Aorta (tissue), 5 donors: ENCODE measurements around the gene S100A3. TPM values are rescaled to one million over a fixed set of nuclear protein-coding genes. Genes with fewer than 3 reads are reported as not detected.
"Not testable (repeated sequence)": the region's sequence is repeated elsewhere in the genome, so short reads cannot be mapped to it uniquely, and the experiment has no call there.

Source experiments
- ATAC-seq: fragments of 200-7000 bp; cut with Tn5 transposase; one replicate; pipeline ENCODE4 v1.9.1; 2022; ENCODE audit warnings: moderate library complexity; ENCODE audit not compliant: low FRiP score
- DNase-seq, 2 donors: peaks; one replicate each; pipeline ENCODE4 v3.0.0-alpha.2; 2020
- H3K27ac ChIP-seq, 2 donors: one replicate each; pipeline ENCODE4 v1.5.1; 2013; ENCODE audit warnings: low read length in 2 of 2, mild to moderate bottlenecking in 2 of 2, moderate library complexity in 2 of 2, control low read depth in 1 of 2, inconsistent platforms in 1 of 2, low read depth in 1 of 2
- H3K27me3 ChIP-seq, 2 donors: one replicate each; pipeline ENCODE4 v1.6.1; 2013; ENCODE audit warnings: control low read depth in 1 of 2, low read length in 1 of 2, mild to moderate bottlenecking in 1 of 2, moderate library complexity in 1 of 2; ENCODE audit not compliant: insufficient read depth in 2 of 2, control insufficient read depth in 1 of 2
- H3K36me3 ChIP-seq, 2 donors: one replicate each; pipeline ENCODE4 v1.6.1; 2013; ENCODE audit warnings: control low read depth in 1 of 2, low read length in 1 of 2, mild to moderate bottlenecking in 1 of 2; ENCODE audit not compliant: insufficient read depth in 2 of 2, control insufficient read depth in 1 of 2
- H3K4me1 ChIP-seq, 2 donors: one replicate each; pipeline ENCODE4 v1.6.1; 2013; ENCODE audit warnings: low read length in 2 of 2, control low read depth in 1 of 2, mild to moderate bottlenecking in 1 of 2, moderate library complexity in 1 of 2; ENCODE audit not compliant: insufficient read depth in 2 of 2, control insufficient read depth in 1 of 2
- H3K4me3 ChIP-seq, 2 donors: one replicate each; pipeline ENCODE4 v1.5.1; 2013; ENCODE audit warnings: low read length in 2 of 2, control low read depth in 1 of 2, mild to moderate bottlenecking in 1 of 2
- H3K9me3 ChIP-seq: one replicate; pipeline ENCODE4 v1.6.1; 2013; ENCODE audit warnings: mild to moderate bottlenecking, low read length; ENCODE audit not compliant: control insufficient read depth
- WGBS, 2 donors: extraction: QIAGEN DNeasy Blood & Tissue Kit; methylation state at CpG; one replicate each; pipeline ENCODE4 v1.1.7; 2013; 5-methylcytosine and 5-hydroxymethylcytosine counted together
- intact Hi-C, 2 donors: fragments of 100-400 bp; cut with DNase I; formaldehyde crosslinking; loops; one replicate each; pipeline versions ENCODE4 v1.14.2 to v1.15.0; 2022
- polyA plus RNA-seq, 2 donors: library from polyadenylated mRNA; stranded (reverse); fragments of 200-250 nt; gene quantifications; one replicate each; pipeline ENCODE4 v1.2.3, GENCODE V29; 2013
- total RNA-seq, 2 donors: library from RNA; stranded (reverse); fragmentation: NEBNext Ultra II Directional; extraction: Animal tissue kit (Norgen Biotek cat#: 25700); gene quantifications; one replicate each; pipeline ENCODE4 v1.2.1, GENCODE V29; 2021
- donor health status: healthy with polysubstance abuse.
- donor health status: Bipolar disorder and iron deficiency.
- donor health status: DM: no; HTN: no; CAD: no.
- donor health status: DM: no; HTN: no; CAD: no.
- donor health status: DM: yes; HTN: yes; CAD: no.

The S100A3 gene
- total and polyA plus RNA-seq, 4 donors, result 2.3 to 11.7 (median 3.4) TPM

DNA sequence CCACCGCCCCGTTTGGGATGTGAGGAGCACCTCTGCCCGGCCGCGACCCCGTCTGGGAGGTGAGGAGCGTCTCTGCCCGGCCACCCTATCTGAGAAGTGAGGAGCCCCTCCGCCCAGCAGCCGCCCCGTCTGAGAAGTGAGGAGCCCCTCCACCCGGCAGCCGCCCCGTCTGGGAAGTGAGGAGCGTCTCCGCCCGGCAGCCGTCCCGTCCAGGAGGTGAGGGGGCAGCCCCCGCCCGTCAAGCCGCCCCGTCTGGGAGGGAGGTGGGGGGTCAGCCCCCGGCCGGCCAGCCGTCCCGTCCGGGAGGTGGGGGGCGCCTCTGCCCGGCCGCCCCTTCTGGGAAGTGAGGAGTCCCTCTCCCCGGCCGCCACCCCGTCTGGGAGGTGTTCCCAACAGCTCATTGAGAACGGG, 26.0 kb upstream of the S100A3 start:
- H3K27ac ChIP-seq, DNase-seq, H3K9me3 ChIP-seq, H3K27me3 ChIP-seq, H3K36me3 ChIP-seq, ATAC-seq, H3K4me1 ChIP-seq, H3K4me3 ChIP-seq: not testable (repeated sequence)
- intact Hi-C loops, result loop anchor here in 1 of 2 donors (10.0 kb wide), 1 partner anchor 100 kb away; the partner anchor contains the start of genes ILF2 and NPR1
- WGBS, 2 donors, result 93 to 96% methylated on average over 24 to 35 of the region's 35 CpGs

DNA sequence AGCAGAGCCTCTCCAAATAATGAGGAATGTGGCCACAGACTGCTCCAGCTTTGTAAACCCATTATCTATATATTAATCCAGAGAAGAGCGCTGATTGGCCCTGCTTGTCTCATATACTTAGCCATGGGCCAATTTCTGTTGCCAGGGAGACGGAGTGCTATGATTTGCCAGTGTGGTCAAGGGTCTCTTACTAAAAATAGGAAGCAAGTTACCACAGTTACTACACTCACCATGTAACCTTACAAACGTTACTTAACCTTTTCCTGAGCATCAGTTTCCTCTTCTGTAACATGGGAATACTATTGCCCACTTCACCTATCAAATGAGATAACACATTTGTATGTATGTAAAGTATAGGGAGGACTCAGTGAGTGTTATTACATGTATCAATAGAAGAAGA, 24.3 kb upstream of the S100A3 start:
- Histone ChIP-seq H3K9me3 (no peaks in the 10 kb centered on the region), H3K27ac (peak overlapping the region in 1 of 2 donors; percentile 70), H3K4me1 (no peaks in the 10 kb centered on the region), H3K4me3 (no peak overlapping the region), H3K36me3 (no peaks in the 10 kb centered on the region), H3K27me3 (no peaks in the 10 kb centered on the region)
- intact Hi-C loops, result loop anchor here (5.0 to 10.0 kb wide), 3 partner anchors 39 to 101 kb away; partner anchors contain the start of genes ILF2 (in 1 of the 2), NPR1 (in 1 of the 2), S100A14 (in 1 of the 2) and S100A16 (in 1 of the 2)
- ATAC-seq (no peak), DNase-seq (no peak)
- 71 to 77% methylated on average over 3 of the region's 3 CpGs for WGBS, 2 donors

DNA sequence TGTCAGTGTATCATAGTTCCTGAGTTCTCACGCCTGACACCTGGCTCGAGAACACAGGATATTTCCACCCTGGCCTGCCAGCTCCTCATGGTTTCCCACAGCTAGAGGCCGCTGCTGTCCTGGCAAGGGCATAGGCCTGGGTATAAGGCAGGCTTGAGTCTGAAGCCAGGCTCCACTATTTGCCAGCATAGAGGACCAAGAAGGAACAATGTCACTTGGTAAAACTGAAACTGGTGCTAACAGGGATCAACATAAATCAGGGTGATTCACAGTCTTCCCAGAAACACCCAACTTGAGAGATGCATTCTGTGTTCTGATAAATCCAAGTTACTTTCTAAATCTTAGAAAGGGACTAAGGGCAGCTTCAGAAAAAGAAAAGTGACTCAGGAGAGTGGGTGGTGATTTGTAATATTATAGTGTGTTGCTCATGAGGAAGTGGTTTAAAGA, 23.5 kb upstream of the S100A3 start:
- H3K36me3 ChIP-seq, result no peaks in the 10 kb centered on the region
- H3K27me3 ChIP-seq, result no peaks in the 10 kb centered on the region
- H3K4me1 ChIP-seq, result no peaks in the 10 kb centered on the region
- ATAC-seq, result peak; percentile 91
- H3K4me3 ChIP-seq, result no peak overlapping the region
- no peaks in the 10 kb centered on the region for H3K9me3 ChIP-seq
- peak overlapping the region in 1 of 2 donors; percentile 52 for H3K27ac ChIP-seq
- intact Hi-C loops, result loop anchor here (5.0 to 10.0 kb wide), 3 partner anchors 40 to 102 kb away; partner anchors contain the start of genes ILF2 (in 1 of the 2), NPR1 (in 1 of the 2), S100A14 (in 1 of the 2) and S100A16 (in 1 of the 2)
- WGBS, 2 donors, result 0 to 1% methylated on average over 3 of the region's 3 CpGs
- peak; percentile 89 to 90 for DNase-seq

DNA sequence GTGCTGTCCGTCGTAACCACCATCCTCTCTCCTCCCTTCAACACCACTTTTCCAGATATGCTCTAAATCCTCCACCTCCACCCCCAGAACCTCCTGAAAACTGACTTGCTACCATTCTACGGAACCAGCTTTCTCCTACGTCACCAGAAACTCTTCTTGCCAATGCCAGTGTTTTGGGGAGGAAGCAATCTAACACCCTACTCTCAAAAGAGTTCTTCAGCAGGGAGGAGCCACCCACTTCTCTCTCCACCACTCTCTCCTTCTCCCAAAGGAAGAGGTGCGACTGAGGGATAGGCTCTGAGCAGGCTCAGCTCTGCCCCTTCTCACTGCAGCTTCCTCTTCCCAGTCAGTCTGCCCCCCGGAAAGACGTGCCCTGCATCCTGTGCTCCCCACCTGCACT, 22.6 kb upstream of the S100A3 start:
- H3K27ac ChIP-seq, result peak overlapping the region in 1 of 2 donors; percentile 52
- DNase-seq, result no peak
- H3K36me3 ChIP-seq, result no peaks in the 10 kb centered on the region
- no peak overlapping the region for H3K4me3 ChIP-seq
- no peak for ATAC-seq
- 72 to 83% methylated on average over 7 of the region's 7 CpGs for WGBS, 2 donors
- no peaks in the 10 kb centered on the region for H3K4me1 ChIP-seq
- intact Hi-C loops, result loop anchor here (5.0 to 10.0 kb wide), 3 partner anchors 41 to 103 kb away; partner anchors contain the start of genes ILF2 (in 1 of the 2), NPR1 (in 1 of the 2), S100A14 (in 1 of the 2) and S100A16 (in 1 of the 2)
- no peaks in the 10 kb centered on the region for H3K27me3 ChIP-seq
- H3K9me3 ChIP-seq, result no peaks in the 10 kb centered on the region

DNA sequence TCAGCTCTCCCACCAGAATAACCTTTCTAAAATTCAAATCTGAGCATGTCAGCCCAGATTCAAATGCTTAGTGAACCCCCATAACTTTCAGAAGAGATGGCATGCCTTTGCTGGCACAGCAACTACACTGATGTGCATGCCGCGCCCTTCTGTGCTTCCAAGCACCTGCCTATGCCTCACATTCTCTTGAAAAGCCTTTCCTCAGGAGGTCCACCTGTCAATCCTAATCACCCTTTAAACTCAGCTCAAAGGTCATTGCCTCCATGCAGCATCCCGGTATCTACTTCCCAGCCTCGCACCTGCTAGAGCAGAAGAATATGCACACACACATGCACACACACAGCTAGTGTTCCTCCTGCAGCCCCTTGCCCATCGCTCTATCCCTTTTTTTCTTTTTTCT, 21.8 kb upstream of the S100A3 start:
- ATAC-seq (no peak), DNase-seq (no peak)
- no peaks in the 10 kb centered on the region for H3K9me3 ChIP-seq
- H3K4me1 ChIP-seq, result no peaks in the 10 kb centered on the region
- H3K27ac ChIP-seq, result no peak overlapping the region
- intact Hi-C loops, result loop anchor here (5.0 to 10.0 kb wide), 3 partner anchors 41 to 104 kb away; partner anchors contain the start of genes ILF2 (in 1 of the 2), NPR1 (in 1 of the 2), S100A14 (in 1 of the 2) and S100A16 (in 1 of the 2)
- H3K27me3 ChIP-seq, result no peaks in the 10 kb centered on the region
- WGBS, 2 donors, result 94 to 97% methylated on average over 5 of the region's 5 CpGs
- H3K36me3 ChIP-seq, result no peaks in the 10 kb centered on the region
- H3K4me3 ChIP-seq, result no peak overlapping the region

DNA sequence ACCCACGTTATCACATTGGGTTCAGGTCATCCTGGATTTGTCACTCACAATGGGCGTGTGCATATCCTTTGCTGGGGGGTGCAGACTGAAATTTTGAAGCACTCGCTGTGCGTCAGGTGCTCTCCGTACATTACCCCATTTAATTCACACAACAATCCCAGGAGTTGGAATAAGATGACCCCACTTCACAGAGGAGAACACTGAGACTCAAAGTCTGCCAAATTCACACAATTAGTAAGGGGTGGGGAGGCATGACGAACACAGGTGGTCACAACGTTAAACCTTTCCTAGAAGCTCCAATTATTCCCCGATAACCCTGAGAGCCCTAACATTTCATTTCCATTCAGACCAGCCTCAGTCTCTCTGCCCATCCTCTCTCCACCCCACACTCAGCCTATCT, 20.4 kb upstream of the S100A3 start:
- no peak for DNase-seq
- Histone ChIP-seq H3K4me3 (no peak overlapping the region), H3K27ac (no peak overlapping the region), H3K27me3 (no peaks in the 10 kb centered on the region), H3K36me3 (no peaks in the 10 kb centered on the region), H3K9me3 (no peaks in the 10 kb centered on the region), H3K4me1 (no peaks in the 10 kb centered on the region)
- 89 to 90% methylated on average over 8 of the region's 8 CpGs for WGBS, 2 donors
- intact Hi-C loops, result loop anchor here in 1 of 2 donors (1.0 to 2.0 kb wide), 2 partner anchors 37 to 58 kb away; no protein-coding TSS in a partner anchor
- ATAC-seq, result no peak

DNA sequence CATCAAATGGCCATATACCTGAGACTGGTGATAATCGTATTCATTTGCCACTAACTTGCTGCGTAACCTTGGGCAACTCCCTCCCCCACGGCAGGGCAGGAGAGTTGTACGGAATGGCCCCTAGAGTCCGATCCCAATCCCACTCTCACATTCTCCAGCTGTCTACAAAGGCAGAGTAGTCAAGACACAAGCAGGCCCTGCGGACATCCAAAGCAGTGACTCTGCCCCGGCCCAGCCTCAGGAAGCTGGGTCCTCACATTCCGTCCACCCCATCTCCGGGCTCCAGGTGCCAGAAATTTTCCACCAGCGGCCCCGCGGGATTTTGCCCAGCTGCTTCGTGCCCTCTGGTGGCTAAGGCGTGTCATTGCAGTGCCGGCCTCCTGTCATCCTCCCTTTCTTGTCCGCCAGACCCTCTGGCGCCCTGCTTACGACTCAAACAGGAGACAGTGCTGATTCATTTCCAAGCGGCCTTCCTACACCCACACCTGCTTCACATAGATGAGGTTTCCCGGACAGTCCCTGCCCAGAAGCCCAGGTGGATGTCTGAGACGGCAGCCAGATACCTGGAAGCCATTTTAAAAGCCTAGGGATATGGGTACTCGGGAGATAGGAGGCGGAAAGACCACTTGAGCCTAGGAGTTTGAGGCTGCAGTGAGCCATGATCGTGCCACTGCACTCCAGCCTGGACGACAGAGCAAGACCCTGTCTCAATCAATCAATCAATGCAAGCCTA, 19.5 kb upstream of the S100A3 start:
- H3K36me3 ChIP-seq, result no peaks in the 10 kb centered on the region
- intact Hi-C loops, result loop anchor here (1.0 to 2.0 kb wide), 3 partner anchors 35 to 57 kb away; no protein-coding TSS in a partner anchor
- H3K4me1 ChIP-seq, result no peaks in the 10 kb centered on the region
- no peaks in the 10 kb centered on the region for H3K27me3 ChIP-seq
- H3K9me3 ChIP-seq, result no peaks in the 10 kb centered on the region
- WGBS, 2 donors, result 6% methylated on average over 25 of the region's 25 CpGs
- ATAC-seq, result peak; percentile 71
- peak; percentile 92 to 97 for DNase-seq
- peak overlapping the region; percentile 17 to 60 for H3K27ac ChIP-seq
- H3K4me3 ChIP-seq, result peak overlapping the region in 1 of 2 donors; percentile 6

DNA sequence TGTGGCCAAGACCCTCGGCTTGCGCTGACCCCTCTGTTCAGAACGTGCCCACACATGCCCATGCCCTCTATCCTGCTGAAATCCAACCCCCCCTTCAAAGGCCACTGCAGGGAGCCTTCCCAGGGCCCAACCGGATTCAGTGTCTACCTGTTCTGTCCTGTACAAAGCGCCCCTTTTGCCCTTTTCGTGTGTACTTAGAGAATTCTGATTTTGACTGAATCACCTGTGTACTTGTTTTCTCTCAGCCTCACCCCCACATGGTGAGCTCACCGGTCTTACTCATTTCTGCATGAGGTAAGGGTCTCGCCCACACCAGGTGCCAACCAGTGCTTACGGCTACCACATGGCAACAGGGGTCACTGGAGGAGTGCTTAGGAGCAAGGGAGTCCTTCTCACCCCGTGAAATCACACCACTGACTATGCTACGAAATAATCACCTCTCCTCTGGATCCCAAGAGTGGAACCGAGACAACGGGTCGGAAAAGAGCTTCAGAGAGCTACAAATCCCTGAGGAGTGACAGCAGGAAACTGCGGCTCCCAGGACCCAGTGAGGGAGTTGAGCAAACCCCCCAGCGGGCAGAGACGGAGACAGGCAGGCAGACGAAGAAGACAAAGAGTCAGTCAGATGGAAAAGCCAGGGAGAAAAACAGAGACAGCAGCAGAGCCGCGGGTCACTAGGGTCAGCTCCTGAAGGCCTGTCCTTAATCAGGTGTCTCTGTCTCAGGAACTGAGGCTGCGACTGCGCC, 18.7 kb upstream of the S100A3 start:
- no peaks in the 10 kb centered on the region for H3K4me1 ChIP-seq
- H3K27me3 ChIP-seq, result no peaks in the 10 kb centered on the region
- DNase-seq (no peak), ATAC-seq (no peak)
- H3K9me3 ChIP-seq, result no peaks in the 10 kb centered on the region
- H3K27ac ChIP-seq, result peak overlapping the region; percentile 17 to 60
- H3K4me3 ChIP-seq, result peak overlapping the region in 1 of 2 donors; percentile 6
- intact Hi-C loops, result loop anchor here (1.0 to 2.0 kb wide), 3 partner anchors 34 to 56 kb away; no protein-coding TSS in a partner anchor
- WGBS, 2 donors, result 61 to 62% methylated on average over 22 of the region's 22 CpGs
- H3K36me3 ChIP-seq, result no peaks in the 10 kb centered on the region
